Cardiac muscle cell (in vitro differentiated cells and primary cell): ENCODE results near the gene FCGR2B. TPM values are rescaled to one million over a fixed set of nuclear protein-coding genes. Genes with fewer than 3 reads are reported as not detected.
"Not testable (repeated sequence)": the region's sequence is repeated elsewhere in the genome, so short reads cannot be mapped to it uniquely, and the experiment has no call there.

ENCODE experiments used
- DNase-seq, 2 donors: peaks; one replicate each; pipeline versions ENCODE4 v3.0.0 to v3.0.0-alpha.2; 2010 to 2017; ENCODE audit warnings: low read depth in 1 of 2, low spot score in 1 of 2
- H3K27ac ChIP-seq: fragments of 200-600 bp; sonication (generic); 2 replicates; pipeline ENCODE4 v1.5.1; 2016
- H3K27me3 ChIP-seq: fragments of 200-600 bp; sonication (generic); 2 replicates; pipeline ENCODE4 v1.6.0; 2016; ENCODE audit warnings: control low read depth
- H3K36me3 ChIP-seq: fragments of 200-600 bp; sonication (generic); 2 replicates; pipeline ENCODE4 v1.5.1; 2016; ENCODE audit warnings: control low read depth
- H3K4me1 ChIP-seq: fragments of 200-600 bp; sonication (generic); 2 replicates; pipeline ENCODE4 v1.8.1; 2017; ENCODE audit warnings: low read depth, mild to moderate bottlenecking, mixed run types
- H3K4me3 ChIP-seq: fragments of 200-600 bp; sonication (generic); 2 replicates; pipeline ENCODE4 v1.5.1; 2016; ENCODE audit warnings: mild to moderate bottlenecking
- H3K9me3 ChIP-seq: fragments of 200-600 bp; sonication (generic); 2 replicates; pipeline ENCODE4 v1.5.1; 2017; ENCODE audit warnings: low read depth, mild to moderate bottlenecking, control low read depth
- polyA plus RNA-seq: library from polyadenylated mRNA; unstranded; fragments of >200 nt; fragmentation: Nextera tagmentation; extraction: Ambion mirVana; gene quantifications from 2 replicates; pipeline ENCODE4 v1.2.1, GENCODE V29; 2016
- total RNA-seq: library from RNA; depleted of rRNA; stranded (reverse); fragments of >200 nt; gene quantifications from 2 replicates; pipeline ENCODE4 v1.2.3, GENCODE V29; 2016
- TF ChIP-seq, protein P1 (sequence below): IDR thresholded peaks from 2 replicates; pipeline ENCODE4 v1.5.1; 2012; ENCODE audit warnings: low read depth, mild to moderate bottlenecking, low read length

The FCGR2B gene
- total and polyA plus RNA-seq, 2 experiments from 2014 or later: not detected

DNA sequence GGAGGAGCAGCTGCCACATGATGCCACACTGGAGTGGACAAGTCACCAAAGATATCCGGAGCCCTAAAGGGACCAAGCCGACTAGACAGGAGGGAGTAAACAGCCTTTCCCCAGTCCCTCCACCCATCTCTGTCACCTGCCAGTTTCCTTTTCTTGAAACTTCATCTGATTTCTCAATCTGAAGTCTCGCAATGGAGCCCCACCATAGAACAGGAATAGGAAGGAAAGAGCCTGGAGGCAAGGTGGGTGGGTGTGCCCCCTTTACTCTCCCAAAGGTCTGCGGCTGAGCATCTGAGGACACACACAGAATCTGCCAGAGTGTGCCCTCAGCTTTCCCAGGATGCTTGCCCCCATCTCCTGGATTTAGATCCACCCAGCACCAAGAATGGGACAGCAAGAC lies 31.9 kb upstream of the FCGR2B start, which contains the start of gene FCGR3B:
Gene FCGR3B, minus strand, starts transcription at position 101 of the 400 bp plus-strand sequence. Its CDS starts 82 bp downstream, at position 19.
- Histone ChIP-seq H3K9me3 (no peaks in the 10 kb centered on the region), H3K27me3 (no peaks in the 10 kb centered on the region), H3K4me3 (no peak within 1 kb of the TSS), H3K27ac (no peak within 1 kb of the TSS), H3K36me3 (no peaks in the 10 kb centered on the region), H3K4me1 (no peaks in the 10 kb centered on the region)
- TF ChIP-seq, protein P1, sequence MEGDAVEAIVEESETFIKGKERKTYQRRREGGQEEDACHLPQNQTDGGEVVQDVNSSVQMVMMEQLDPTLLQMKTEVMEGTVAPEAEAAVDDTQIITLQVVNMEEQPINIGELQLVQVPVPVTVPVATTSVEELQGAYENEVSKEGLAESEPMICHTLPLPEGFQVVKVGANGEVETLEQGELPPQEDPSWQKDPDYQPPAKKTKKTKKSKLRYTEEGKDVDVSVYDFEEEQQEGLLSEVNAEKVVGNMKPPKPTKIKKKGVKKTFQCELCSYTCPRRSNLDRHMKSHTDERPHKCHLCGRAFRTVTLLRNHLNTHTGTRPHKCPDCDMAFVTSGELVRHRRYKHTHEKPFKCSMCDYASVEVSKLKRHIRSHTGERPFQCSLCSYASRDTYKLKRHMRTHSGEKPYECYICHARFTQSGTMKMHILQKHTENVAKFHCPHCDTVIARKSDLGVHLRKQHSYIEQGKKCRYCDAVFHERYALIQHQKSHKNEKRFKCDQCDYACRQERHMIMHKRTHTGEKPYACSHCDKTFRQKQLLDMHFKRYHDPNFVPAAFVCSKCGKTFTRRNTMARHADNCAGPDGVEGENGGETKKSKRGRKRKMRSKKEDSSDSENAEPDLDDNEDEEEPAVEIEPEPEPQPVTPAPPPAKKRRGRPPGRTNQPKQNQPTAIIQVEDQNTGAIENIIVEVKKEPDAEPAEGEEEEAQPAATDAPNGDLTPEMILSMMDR: no peak
- no peak for DNase-seq

GRCh38 chr1:161634993-161635392 lies 27.9 kb upstream of the FCGR2B start:
- H3K27me3 ChIP-seq, H3K9me3 ChIP-seq, DNase-seq, H3K27ac ChIP-seq, H3K4me1 ChIP-seq, H3K4me3 ChIP-seq, H3K36me3 ChIP-seq: not testable (repeated sequence)

- H3K9me3 ChIP-seq, H3K4me1 ChIP-seq, H3K27me3 ChIP-seq, H3K36me3 ChIP-seq, H3K27ac ChIP-seq, H3K4me3 ChIP-seq, DNase-seq: not testable (repeated sequence)
Observed at GRCh38 chr1:161636189-161636782, 26.7 kb upstream of the FCGR2B start.

- not testable (repeated sequence) for DNase-seq, H3K36me3 ChIP-seq, H3K9me3 ChIP-seq, H3K4me3 ChIP-seq, H3K27me3 ChIP-seq, H3K4me1 ChIP-seq, H3K27ac ChIP-seq
Observed at GRCh38 chr1:161636976-161637375, 26.0 kb upstream of the FCGR2B start.

- not testable (repeated sequence) for H3K4me1 ChIP-seq, H3K27ac ChIP-seq, H3K9me3 ChIP-seq, H3K27me3 ChIP-seq, DNase-seq, H3K36me3 ChIP-seq, H3K4me3 ChIP-seq
Observed at GRCh38 chr1:161638251-161638993, 24.5 kb upstream of the FCGR2B start.

DNA sequence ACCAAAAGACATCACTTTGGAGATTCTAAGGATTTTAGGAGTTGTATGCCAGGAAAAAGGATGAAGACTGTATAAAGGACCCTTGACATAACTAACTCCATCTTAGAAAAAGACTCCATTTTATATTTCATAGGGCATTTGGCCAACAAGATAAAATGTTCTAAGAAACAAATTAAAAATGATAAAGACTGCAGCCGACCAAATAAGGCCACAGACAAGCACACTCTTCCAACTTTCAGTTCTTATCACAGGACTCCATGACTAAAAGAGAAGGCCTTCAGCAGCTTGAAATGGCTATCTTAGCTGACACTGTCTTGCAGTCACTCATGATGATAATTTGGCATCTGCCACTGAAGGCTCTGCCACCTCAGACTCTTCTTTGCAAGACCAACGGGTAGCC lies 23.7 kb upstream of the FCGR2B start:
- not testable (repeated sequence) for H3K36me3 ChIP-seq, H3K4me3 ChIP-seq, H3K9me3 ChIP-seq, DNase-seq, H3K27me3 ChIP-seq, H3K4me1 ChIP-seq, H3K27ac ChIP-seq

DNA sequence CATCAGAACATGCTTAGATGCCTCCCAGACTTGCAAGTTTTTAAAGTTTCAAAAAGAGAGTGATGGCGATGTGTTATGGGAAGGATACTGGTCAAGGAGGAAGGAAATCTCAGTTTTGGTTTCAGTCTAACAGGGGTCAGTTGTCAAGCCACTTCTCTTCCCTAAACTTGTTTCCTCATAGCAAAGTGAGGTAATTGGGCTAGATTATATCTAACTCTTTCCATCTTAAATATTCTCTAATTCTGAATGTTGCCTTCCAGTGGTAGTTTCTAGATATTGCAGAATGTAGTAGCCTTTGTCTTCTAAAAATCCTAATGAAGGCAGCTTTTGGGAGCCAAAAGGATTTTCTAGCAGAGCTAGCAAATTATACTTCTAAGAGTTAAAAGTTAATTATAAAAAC lies 20.2 kb upstream of the FCGR2B start:
- not testable (repeated sequence) for H3K27me3 ChIP-seq, H3K36me3 ChIP-seq, H3K4me3 ChIP-seq, H3K27ac ChIP-seq, H3K9me3 ChIP-seq, H3K4me1 ChIP-seq
- TF ChIP-seq, protein P1: peak; percentile 20
- DNase-seq: peak in 1 of 2 donors; percentile 41

DNA sequence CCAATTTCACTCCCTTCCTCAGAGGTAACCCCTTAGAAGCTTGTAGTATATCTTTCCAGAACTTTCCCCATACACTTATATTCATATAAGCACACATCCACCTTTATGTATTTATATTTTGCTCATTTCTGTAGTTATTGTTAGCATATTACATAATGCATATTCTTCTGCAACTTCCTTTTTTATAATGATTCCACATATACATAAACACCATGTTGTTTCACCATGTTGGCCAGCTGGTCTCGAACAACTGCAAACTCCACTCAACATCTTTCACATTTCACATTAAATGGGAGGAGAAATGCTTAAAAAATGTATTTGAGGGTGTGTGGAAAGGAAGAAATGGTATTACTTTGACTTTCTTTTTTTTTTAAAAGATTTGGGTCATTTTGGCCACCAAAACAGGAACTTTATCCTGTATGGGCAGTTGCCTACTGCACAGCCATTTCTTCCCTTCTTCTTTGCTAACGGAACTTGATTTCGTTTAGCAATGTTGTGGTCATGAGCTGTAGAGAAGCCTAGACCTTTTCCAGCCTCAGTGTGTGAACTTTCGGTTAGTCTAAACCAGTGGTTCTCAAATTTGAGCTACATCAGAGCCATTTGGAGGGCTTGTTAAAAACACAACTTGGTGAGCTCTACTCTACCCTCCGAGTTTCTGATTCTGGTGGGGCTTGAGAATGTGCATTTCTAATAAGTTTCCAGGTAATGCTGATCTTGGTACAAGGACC lies 19.3 kb upstream of the FCGR2B start:
- H3K27me3 ChIP-seq, H3K27ac ChIP-seq, H3K4me1 ChIP-seq, H3K4me3 ChIP-seq, DNase-seq, H3K9me3 ChIP-seq, H3K36me3 ChIP-seq: not testable (repeated sequence)

DNA sequence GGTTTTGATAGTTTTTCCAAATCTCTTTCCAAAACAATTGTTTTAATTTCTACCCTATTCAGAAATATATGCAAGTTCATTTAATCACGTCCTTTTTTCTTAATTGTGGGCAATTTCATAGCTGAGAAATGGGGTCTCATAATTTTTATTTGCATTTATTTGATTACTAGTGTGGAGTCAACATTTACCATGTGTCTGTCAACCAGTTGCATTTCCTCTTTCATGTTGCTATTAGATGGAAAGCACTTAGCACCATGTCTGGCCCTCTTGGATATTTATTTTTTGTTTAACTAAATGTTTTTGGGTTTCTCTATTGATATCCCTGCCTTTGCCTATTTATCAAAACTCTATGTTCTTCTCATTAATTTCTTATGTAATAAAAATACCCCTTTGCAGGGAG lies 18.1 kb upstream of the FCGR2B start:
- DNase-seq, H3K27me3 ChIP-seq, H3K36me3 ChIP-seq, H3K27ac ChIP-seq, H3K9me3 ChIP-seq, H3K4me1 ChIP-seq, H3K4me3 ChIP-seq: not testable (repeated sequence)
